GM19324 (cell line): ENCODE data around the gene OR5H2.
A peak's percentile ranks its signal among the peaks of the same experiment; 100 is the strongest.
"Not testable (repeated sequence)": the region's sequence is repeated elsewhere in the genome, so short reads cannot be mapped to it uniquely, and the experiment has no call there.

ENCODE experiments used
- ATAC-seq: cut with Tn5 transposase; IDR thresholded peaks from one replicate; pipeline ENCODE4 v1.9.1; 2021; ENCODE audit warnings: mild to moderate bottlenecking, moderate library complexity; ENCODE audit not compliant: unreplicated experiment, low FRiP score

The OR5H2 gene

DNA sequence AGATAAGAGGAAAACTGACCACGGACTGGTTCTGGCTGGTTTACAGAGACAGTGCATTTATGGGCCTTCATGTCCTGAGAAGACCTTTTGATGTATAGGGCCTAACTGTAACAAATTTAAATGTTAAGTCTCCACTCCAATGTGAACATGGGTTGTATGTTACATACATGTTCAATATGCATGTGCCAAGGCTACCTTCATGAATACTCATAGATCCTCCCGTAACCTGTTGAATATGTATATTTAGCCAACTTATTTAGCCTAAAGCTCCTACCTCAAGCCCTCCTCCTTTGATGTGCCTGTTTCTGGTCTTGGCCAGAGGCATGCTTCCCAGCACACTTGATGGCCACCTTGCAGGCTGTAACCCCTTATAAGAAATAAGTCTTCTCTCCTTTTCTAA, at the start of gene OR5H2:
Gene OR5H2 (plus strand): TSS at position 301 of the 400 bp plus-strand sequence. CDS start 398 bp downstream, outside the sequence.
- ATAC-seq, result no peak

DNA sequence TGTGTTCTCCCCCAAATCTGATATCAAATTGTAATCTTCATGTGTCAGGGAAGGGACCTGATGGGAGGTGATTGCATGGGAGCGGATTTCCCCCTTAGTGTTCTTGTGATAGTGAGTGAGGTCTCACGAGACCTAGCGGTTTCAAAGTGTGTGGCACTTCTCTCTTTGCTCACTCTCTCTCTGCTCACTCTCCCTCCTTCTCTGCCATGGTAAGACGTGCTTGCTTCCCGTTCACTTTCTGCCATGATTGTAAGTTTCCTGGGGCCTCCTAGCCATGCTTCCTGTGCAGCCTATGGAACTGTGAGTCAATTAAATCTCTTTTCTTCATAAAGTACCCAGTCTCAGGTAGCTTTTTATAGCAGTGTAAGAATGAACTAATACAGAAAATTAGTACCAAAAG, 48.8 kb upstream of the OR5H2 start:
- no peak for ATAC-seq

DNA sequence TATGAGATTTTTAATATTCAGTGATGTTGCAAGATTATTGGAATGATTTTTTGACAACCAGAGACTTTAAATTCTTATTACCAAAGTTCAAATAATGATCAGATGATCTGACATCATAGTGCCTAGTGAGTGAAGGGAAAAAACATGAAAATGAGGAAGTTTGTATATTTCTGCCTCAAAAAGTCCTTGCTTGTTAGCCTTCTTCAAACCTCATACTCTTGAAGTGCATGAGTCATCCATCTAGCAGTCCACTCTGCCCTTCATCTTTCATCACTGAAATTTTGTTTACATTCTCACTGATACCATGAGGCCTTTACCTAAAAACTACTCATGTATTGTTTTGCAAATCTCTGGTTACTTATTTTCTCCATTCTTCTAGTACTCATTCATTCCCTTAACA, 42.2 kb upstream of the OR5H2 start:
- no peak for ATAC-seq

DNA sequence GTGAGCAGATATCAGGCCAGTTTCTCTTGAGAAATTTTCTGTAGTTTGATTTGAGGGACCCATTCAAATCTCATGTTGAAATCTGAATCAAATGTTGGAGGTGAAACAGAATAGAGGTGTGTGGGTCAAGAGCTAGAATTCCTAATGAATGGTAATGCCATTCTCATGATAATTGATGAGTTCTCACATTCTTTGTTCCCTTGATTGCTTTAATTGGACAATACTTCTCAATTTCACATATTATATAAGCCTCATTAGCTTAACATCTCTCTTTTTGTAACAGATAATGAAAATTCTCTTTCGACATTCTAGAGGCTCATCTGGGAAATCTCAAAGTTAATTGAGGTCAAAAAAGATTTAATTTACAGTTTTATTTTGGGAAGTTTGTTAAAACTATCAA, 40.1 kb upstream of the OR5H2 start:
- no peak for ATAC-seq

DNA sequence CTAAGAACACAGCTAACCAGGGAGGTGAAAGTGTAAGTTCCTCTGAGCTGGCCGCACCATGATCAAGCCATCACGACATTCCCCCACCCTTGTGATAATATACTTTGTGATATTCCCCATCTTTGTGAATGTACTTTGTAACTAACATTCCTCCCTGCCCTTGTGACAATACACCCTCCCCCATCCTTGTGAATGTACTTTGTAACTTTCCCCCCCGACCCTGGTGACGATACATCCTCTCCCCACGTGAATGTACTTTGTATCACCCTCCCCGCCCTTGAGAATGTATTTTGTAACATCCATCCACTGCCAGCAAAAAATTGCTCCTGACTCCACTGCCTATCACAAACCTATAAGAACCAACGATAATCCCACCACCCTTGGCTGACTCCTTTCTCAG, 38.5 kb upstream of the OR5H2 start:
- ATAC-seq, result no peak

DNA sequence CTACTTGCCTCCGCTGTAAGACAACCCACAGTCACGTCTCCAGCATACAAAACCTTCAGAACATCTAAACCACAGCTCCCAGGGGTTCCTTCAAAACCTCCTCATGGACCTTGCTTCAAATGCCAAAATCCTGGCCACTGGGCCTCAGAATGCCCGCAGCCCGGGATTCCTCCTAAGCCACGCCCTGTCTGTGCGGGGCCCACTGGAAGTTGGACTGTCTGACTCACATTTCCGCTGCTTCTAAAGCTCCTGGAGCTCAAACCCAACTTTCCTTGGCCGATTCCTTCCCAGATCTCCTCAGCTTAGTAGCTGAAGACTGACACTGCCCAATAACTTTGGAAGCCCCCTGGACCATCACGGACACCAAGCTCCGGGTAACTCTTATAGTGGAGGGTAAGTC, 36.2 kb upstream of the OR5H2 start:
- no peak for ATAC-seq

DNA sequence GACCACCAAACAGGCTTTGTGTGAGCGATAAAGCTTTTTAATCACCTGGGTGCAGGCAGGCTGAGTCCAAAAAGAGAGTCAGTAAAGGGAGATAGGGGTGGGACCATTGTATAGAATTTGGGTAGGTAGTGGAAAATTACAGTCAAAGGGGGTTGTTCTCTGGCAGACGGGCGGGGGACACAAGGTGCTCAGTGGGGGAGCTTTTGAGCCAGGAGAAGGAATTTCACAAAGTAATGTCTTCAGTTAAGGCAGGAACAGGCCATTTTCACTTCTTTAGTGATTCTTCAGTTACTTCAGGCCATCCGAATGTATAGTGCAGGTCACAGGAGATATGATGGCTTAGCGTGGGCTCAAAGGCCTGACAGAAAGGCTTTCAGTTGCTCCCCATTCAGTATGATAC, 26.3 kb upstream of the OR5H2 start:
- ATAC-seq, result not testable (repeated sequence)

DNA sequence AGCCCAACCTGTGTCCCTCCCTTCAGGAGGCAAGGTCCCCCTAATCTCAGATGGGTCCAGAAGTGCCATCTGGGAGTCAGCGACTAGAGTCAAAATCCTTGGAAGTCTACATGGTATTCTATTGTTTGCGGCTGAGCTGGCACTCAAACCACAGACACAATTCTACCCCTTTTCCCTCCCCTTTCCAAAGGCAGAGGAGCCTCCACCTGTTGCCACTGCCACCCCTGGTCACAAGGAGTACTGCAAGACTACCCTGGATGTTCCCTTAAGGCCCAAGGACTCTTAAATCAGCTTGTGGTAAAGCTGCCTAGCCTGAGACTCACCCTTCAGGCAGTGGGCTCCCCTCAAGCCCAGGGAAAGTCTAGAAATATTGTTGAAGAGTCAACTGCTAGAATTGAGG, 22.6 kb upstream of the OR5H2 start:
- no peak for ATAC-seq

DNA sequence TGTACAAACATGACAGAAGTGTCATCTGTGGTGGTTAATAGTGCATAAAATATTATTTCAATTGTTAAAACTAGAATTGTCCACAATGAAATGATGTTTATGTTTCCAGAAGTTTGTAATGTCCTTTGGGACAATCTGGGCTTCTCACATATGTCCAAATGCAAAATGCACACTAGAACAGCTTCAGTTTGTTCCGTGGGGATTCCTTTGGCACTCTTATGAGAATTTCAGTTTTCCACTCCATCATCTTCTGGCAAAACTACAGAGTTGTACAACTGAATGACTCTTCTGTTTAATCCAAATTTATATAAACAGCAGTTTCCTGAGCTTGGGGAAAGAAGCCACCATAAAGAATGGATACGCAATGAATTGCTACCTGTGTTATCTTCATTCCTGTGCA, 20.3 kb upstream of the OR5H2 start:
- ATAC-seq, result no peak

DNA sequence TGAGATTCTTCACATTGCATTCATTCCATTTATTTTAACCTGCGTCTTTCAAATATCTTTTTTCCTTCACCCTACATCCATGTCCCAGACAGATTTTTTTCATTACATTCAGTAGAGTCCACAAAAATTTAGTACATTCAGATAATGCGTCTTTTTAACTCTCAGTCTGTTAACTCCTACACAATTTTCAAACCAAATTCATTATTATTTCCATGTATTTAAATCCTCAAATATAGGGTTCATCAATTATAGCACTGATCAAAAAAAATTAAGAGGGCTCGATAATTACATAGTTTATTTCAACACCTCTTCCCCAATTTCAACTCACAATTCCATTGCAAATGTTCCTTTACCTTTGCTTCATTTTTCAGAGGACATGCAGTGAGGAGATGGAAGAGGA, 18.4 kb upstream of the OR5H2 start, which contains the start of gene OR5H6:
Gene OR5H6 (plus strand): TSS at position 301 of the 400 bp plus-strand sequence. CDS start 89 bp downstream, at position 390.
- no peak for ATAC-seq

DNA sequence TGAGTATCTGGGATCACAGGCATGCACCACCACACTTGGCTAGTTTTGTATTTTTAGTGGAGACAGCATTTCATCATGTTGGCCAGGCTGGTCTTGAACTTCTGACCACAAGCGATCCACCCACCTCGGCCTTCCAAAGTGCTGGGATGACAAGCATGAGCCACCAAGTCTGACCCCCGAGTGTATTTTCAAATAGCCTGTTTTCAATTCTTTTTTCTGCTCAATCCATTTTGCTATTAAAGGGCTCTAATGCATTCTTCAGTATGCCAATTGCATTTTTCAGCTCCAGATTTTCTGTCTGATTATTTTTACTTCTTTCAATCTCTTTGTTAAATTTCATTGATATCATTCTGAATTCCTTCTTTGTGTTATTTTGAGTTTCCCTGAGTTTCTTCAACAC, 12.5 kb upstream of the OR5H2 start:
- no peak for ATAC-seq

DNA sequence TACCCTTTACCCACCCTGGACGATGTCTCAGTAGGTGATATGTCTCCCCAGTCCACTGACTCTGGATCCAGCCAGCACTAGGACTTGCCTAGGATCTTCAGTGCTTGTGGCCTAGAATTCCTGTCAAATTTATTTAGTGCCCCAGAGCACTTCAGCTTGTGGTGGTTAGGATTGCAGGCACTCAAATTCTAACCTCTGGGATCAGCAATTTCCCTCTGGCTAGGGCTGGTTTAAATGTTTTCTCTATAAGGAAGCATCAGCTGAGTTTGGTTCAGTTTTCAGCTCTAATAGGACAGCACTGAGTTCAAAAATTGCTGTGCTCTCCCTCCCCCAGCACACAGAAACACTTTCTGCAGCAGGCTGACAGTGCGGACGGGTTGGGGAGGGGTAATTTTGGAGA, 10.2 kb upstream of the OR5H2 start:
- no peak for ATAC-seq

DNA sequence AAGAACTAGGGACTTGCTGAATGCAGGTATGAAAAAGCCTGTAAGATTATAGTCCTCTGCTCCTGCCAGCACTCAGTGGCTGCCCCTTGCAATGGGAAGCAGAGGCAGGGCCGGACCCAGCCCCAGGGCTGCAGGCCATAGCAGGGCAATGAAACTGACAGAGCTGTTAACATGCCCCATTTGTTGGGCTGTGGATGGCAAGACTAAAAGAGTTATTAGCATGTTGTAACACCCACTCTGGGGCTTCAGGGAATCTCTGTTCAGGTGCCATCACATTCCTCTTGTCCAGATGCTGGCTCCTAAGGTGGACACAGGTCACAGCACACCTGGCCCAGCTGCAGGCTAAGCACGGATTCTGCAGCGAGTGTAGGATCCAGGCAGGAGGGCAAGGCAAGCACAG, 7.4 kb upstream of the OR5H2 start:
- no peak for ATAC-seq

DNA sequence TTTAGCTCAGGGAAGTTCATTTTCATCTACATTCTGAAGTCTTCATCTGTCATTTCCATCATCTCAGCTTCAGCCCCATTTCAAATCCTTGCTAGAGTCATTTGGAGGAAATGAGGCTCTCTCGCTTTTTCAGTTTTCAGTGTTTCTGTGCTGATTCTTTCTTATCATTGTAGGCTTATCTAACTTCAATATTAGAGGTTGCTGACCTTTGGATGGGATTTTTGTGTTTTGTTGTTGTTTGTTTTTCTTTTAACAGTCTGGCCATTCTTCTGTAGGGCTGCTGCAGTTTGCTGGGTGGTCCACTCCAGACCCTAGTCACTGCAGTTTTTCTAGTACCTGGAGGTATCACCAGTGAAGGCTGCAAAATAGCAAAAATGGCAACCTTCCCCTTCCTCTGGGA, 8.6 kb downstream of the OR5H2 start:
- no peak for ATAC-seq

DNA sequence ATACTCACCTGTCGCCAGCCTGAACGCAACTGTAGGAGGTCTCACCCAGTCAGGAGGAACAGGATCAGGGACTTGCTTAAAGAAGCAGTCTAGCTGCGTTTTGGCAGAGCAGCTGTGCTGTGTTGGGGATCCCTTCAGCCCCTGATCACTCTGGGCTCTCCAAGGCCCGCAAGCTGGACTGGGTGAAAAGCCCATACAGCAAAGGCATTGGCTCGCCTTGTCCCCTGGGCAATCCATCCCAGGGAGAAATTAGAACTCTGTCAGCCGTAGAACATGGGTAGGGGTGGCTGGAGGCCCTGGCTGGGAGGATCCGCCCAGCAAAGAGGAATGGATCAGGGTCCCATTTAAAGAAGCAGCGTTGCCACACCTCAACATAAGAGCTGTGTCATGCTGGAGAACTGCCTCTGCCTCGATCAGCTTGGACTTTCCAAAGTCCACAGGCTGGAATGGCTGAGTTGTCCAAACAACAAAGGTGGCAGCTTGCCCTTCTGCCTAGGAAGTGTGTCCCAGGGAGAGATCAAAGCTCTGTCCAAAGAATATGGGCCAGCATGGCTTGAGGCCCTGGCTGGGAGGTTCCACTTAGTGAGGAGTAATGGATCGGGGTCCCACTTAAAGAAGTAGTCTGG, 9.1 kb downstream of the OR5H2 start:
- ATAC-seq, result no peak

DNA sequence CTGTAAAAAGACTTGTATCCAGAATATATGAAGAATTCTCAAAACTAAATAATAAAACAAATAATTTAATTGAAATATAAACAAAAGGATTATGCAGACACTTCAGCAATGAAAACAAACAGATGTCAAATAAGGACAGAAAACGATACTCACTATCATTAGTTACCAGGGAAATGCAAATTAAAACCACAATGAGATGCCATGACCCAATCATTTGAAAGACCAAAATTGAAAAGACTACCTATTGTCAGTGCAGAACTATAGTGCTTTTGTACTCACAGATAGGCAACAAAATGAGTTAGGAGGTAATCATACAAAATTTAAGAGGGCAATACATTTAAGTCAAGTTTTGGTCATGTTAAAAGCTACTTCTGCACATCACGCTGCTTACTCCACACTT, 39.8 kb downstream of the OR5H2 start:
- no peak for ATAC-seq

DNA sequence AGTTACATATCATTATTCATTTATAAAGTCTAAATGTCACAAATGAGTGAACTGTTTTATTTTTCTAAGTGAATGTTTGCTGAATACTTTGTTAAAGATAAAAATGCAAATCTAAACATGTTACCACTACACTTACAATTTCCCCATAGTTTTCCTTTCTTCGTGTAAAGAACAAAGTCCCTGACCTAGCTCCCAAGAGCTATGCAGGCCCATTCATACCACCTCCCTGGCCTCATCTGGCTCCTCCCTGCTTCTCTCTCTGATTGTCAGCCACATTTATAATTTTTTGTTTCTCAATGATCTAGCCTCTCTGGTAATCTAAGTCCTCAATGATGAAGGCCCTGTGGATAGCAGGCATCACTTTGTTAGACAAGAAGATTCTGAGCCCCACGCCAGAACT, 40.4 kb downstream of the OR5H2 start:
- ATAC-seq, result no peak

DNA sequence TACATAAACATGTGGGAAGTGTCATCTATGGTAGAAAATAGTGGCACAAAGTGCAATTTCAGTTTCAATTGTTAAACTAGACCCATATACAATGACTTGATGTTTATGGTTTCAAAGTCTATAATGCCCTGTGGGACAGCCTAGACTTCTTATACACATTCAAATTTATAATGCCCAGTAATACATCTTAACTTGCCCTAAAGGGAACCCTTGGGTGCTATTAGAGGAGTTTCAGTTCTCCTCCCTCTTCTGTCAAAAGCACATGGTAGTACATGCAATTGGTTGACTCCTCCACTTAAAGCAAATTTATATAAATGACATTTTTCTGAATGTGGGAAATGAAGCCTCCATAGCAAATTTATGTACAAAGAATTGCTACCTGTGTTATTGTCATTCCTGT, 41.1 kb downstream of the OR5H2 start:
- no peak for ATAC-seq

DNA sequence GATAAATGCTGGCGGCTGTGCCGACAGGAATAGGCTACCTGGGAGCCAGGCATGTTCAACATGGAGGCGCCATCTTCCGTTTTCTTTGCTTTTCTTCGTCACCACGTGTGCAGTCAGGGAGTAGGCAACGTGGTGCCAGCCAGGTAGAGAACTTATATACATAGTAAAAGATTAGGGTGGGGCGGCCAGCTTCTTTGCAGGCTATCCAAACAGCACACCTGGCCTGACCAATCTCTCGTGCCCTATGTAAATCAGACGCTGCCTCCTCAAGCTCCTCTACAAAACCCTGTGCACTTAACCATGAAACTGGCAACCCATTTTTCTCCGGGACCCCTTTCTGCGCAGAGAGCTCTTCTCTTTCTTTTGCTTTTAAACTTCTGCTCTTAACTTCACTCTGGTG, 42.8 kb downstream of the OR5H2 start:
- ATAC-seq, result no peak

DNA sequence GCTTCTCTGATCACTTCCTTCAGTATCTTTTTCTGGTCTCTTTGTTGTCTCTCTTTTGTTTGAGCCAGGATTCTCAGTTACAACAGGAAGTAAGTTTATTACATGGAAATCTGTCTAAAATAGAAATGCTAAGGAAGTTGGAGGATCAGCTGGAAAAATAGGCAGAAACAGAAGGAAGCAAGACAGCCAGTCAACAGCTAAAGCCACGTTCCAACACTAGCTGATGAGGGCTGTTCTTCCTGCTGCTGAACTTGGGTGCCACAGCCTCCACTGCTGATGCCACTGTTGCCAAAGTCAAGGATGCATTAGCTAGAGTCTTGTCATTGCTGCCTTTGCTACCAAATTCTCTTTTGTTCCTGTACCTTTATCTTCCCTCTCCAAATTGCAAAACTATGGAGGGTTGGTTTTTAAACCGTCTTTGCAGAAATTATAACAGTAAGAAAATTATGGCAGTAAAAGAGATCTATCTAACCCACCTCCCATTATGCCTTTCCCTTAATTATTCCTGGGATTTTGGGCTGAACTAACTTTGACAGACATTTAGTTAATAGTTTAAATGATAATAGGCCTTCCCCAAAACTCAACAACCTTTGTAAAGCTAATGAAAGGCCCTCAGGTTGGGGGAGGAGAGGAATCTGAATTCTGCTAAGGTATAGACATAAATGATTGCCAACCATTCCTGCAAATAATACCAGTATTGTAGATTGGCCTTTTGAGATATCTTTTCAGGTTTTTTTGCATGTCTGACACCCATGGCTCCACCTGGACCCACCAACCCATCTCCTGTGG, 44.0 kb downstream of the OR5H2 start:
- ATAC-seq, result no peak

DNA sequence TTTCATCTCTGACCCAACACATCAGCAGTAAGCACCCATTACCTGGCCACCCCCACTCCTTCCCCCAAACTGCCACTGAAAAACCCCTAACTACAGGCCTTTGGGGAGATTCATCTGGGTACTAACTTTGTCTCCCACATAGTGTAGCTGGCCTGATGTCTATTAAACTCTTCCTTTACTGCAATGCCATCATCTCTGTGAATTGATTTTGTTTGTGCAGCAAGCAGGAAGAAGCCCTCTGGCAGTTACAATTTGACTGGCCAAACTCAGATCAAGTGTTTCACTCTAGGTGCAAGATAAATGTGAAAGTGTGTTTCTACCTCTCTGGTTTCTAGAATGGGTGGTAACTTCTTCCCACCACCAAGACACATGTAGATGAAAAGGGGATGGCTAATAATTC, 44.6 kb downstream of the OR5H2 start:
- ATAC-seq, result peak; percentile 58

DNA sequence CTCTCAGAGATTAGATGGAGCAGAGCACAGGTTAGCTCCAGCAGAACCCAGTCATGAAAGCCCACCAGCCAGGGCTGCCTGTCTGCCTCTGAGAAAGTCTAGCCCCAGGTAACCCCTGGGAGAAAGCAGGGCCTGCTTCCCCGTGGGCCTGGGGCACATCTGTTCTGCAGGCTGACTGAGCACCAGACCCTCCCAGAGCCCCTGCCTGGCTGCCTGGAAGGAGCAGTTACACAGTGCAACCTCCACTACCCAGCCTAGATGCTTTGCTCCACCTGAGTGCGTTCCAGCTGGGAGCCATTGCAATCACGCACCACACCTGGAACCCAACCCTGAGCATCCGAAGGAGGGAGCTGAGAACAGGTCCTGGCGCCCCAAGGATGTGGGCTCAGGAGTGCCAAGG, 46.6 kb downstream of the OR5H2 start:
- ATAC-seq, result no peak
